HFFc6 (cell line): ENCODE data around the gene TNNI2. TPM values are rescaled to one million over a fixed set of nuclear protein-coding genes. Genes with fewer than 3 reads are reported as not detected.

Source experiments
- DNase-seq: peaks from one replicate; pipeline ENCODE4 v3.0.0-alpha.2; 2018
- H3K27ac Mint-ChIP-seq: 2 replicates; pipeline ENCODE4 v1.8.0; 2020; ENCODE audit warnings: mild to moderate bottlenecking, mixed read lengths
- H3K27me3 Mint-ChIP-seq: 2 replicates; pipeline ENCODE4 v1.8.0; 2021; ENCODE audit warnings: mild to moderate bottlenecking, moderate library complexity, mixed read lengths; ENCODE audit not compliant: insufficient read depth
- H3K36me3 Mint-ChIP-seq: 2 replicates; pipeline ENCODE4 v1.8.0; 2021; ENCODE audit warnings: low read depth, mixed read lengths
- H3K4me1 Mint-ChIP-seq: 2 replicates; pipeline ENCODE4 v1.8.0; 2020; ENCODE audit warnings: low read depth, mixed read lengths
- H3K4me3 Mint-ChIP-seq: 2 replicates; pipeline ENCODE4 v1.8.0; 2020; ENCODE audit warnings: mild to moderate bottlenecking, moderate library complexity, mixed read lengths
- H3K9me3 Mint-ChIP-seq: 2 replicates; pipeline ENCODE4 v1.8.0; 2020; ENCODE audit warnings: mild to moderate bottlenecking, mixed read lengths
- CTCF ChIP-seq: fragments of 200-600 bp; sonication (generic); IDR thresholded peaks from 2 replicates; pipeline ENCODE4 v1.5.0; 2021; ENCODE audit warnings: antibody characterized with exemption, mild to moderate bottlenecking
- total RNA-seq, 6 experiments: library from RNA; stranded (reverse); fragmentation: NEBNext Ultra II Directional; extraction: Animal tissue kit (Norgen Biotek cat#: 25700); gene quantifications; 2 replicates in 1 of 6; 3 replicates in 5 of 6; pipeline ENCODE4 v1.2.3, GENCODE V29; 2021

Gene TNNI2
- total RNA-seq, 6 experiments from 2014 or later: not detected

- Mint-ChIP-seq H3K27me3 (peaks cover 12% of the 10 kb centered on the region), H3K4me1 (peaks cover 8% of the 10 kb centered on the region), H3K4me3 (no peak overlapping the region), H3K36me3 (no peaks in the 10 kb centered on the region), H3K9me3 (no peaks in the 10 kb centered on the region), H3K27ac (no peak overlapping the region)
- DNase-seq: no peak
- no peak for TF ChIP-seq CTCF
These were observed 5.9 kb upstream of the TNNI2 start for GRCh38 chr11:1832920-1833295.

- no peaks in the 10 kb centered on the region for H3K9me3 Mint-ChIP-seq
- peaks cover 9% of the 10 kb centered on the region for H3K27me3 Mint-ChIP-seq
- H3K27ac Mint-ChIP-seq: no peak overlapping the region
- H3K36me3 Mint-ChIP-seq: no peaks in the 10 kb centered on the region
- no peak for DNase-seq
- no peak overlapping the region for H3K4me3 Mint-ChIP-seq
- TF ChIP-seq CTCF: no peak
- peaks cover 2% of the 10 kb centered on the region for H3K4me1 Mint-ChIP-seq
These were observed 4.6 kb upstream of the TNNI2 start for GRCh38 chr11:1834062-1834610.

GRCh38 chr11:1834779-1835670, 3.8 kb upstream of the TNNI2 start, which contains the start of gene SYT8:
Gene SYT8, plus strand, starts transcription at chr11:1834990. Its CDS starts 116 bp downstream, at chr11:1835106.
- no peak within 1 kb of the TSS for H3K4me3 Mint-ChIP-seq

GRCh38 chr11:1835671-1836010, 3.1 kb upstream of the TNNI2 start:
- no peak for DNase-seq
- Mint-ChIP-seq H3K4me3 (no peak overlapping the region), H3K4me1 (no peaks in the 10 kb centered on the region), H3K36me3 (no peaks in the 10 kb centered on the region), H3K9me3 (no peaks in the 10 kb centered on the region), H3K27ac (no peak overlapping the region), H3K27me3 (peaks cover 7% of the 10 kb centered on the region)
- TF ChIP-seq CTCF: no peak

More at GRCh38 chr11:1834779-1835670, 3.8 kb upstream of the TNNI2 start, which contains the start of gene SYT8:
- Mint-ChIP-seq H3K36me3 (no peaks in the 10 kb centered on the region), H3K4me1 (no peaks in the 10 kb centered on the region), H3K9me3 (no peaks in the 10 kb centered on the region), H3K27me3 (peaks cover 7% of the 10 kb centered on the region), H3K27ac (no peak within 1 kb of the TSS)
- DNase-seq: no peak
- no peak for TF ChIP-seq CTCF

- Mint-ChIP-seq H3K27me3 (peaks cover 7% of the 10 kb centered on the region), H3K9me3 (no peaks in the 10 kb centered on the region), H3K4me1 (no peaks in the 10 kb centered on the region), H3K36me3 (no peaks in the 10 kb centered on the region), H3K4me3 (no peak overlapping the region), H3K27ac (no peak overlapping the region)
- TF ChIP-seq CTCF: no peak
- no peak for DNase-seq
These were observed 2.5 kb upstream of the TNNI2 start for GRCh38 chr11:1836011-1836945.
